Measurements from ENCODE around the gene TP53AIP1. TPM values are rescaled to one million over a fixed set of nuclear protein-coding genes. Genes with fewer than 3 reads are reported as not detected.

The TP53AIP1 gene
- total and polyA plus RNA-seq, 5 donors from 2014 or later, result not detected

GRCh38 chr11:128937480-128937879 is 5.2 kb downstream of the TP53AIP1 start:
- H3K4me3 ChIP-seq (ENCODE audit: low read depth, low read length), result no peak overlapping the region

GRCh38 chr11:128936606-128937251 is 5.9 kb downstream of the TP53AIP1 start:
- no peak for ATAC-seq (ENCODE audit: low read depth in 2 of 2)
- no peaks in the 10 kb centered on the region for H3K4me1 ChIP-seq (ENCODE audit: control insufficient read depth, insufficient read depth, low read length, poor library complexity, severe bottlenecking)
- DNase-seq, result no peak

More at GRCh38 chr11:128937480-128937879, 5.2 kb downstream of the TP53AIP1 start:
- no peaks in the 10 kb centered on the region for H3K4me1 Mint-ChIP-seq
- H3K27me3 Mint-ChIP-seq, result no peaks in the 10 kb centered on the region
- no peaks in the 10 kb centered on the region for H3K4me1 ChIP-seq (ENCODE audit: control insufficient read depth, insufficient read depth, low read length, poor library complexity, severe bottlenecking)
- no peak overlapping the region for H3K27ac Mint-ChIP-seq
- H3K27me3 ChIP-seq (ENCODE audit: control insufficient read depth, insufficient read depth, low read length), result no peaks in the 10 kb centered on the region
- no peaks in the 10 kb centered on the region for H3K36me3 Mint-ChIP-seq
- H3K9me3 Mint-ChIP-seq, result peaks cover 0 to 2% (median 0%) of the 10 kb centered on the region in 7 donors
- no peaks in the 10 kb centered on the region for H3K9me3 ChIP-seq (ENCODE audit: control insufficient read depth in 2 of 2, low read length in 2 of 2)
- ATAC-seq (ENCODE audit: low read depth in 2 of 2) (no peak), DNase-seq (no peak)
- H3K27ac ChIP-seq (ENCODE audit: insufficient read depth, low read length, poor library complexity, severe bottlenecking), result no peak overlapping the region
- no peaks in the 10 kb centered on the region for H3K36me3 ChIP-seq (ENCODE audit: control insufficient read depth, insufficient read depth, low read length)
- no peak overlapping the region for H3K4me3 Mint-ChIP-seq

GRCh38 chr11:128934926-128935325 is 7.7 kb downstream of the TP53AIP1 start:
- no peak for ATAC-seq (ENCODE audit: low read depth in 2 of 2)
- no peak overlapping the region for H3K27ac Mint-ChIP-seq

More at GRCh38 chr11:128936606-128937251, 5.9 kb downstream of the TP53AIP1 start:
- H3K27me3 Mint-ChIP-seq, result no peaks in the 10 kb centered on the region
- H3K27ac Mint-ChIP-seq, result no peak overlapping the region
- no peaks in the 10 kb centered on the region for H3K4me1 Mint-ChIP-seq
- H3K9me3 ChIP-seq (ENCODE audit: control insufficient read depth in 2 of 2, low read length in 2 of 2), result no peaks in the 10 kb centered on the region
- H3K27ac ChIP-seq (ENCODE audit: insufficient read depth, low read length, poor library complexity, severe bottlenecking), result no peak overlapping the region
- no peaks in the 10 kb centered on the region for H3K27me3 ChIP-seq (ENCODE audit: control insufficient read depth, insufficient read depth, low read length)
- no peak overlapping the region for H3K4me3 Mint-ChIP-seq
- no peaks in the 10 kb centered on the region for H3K36me3 ChIP-seq (ENCODE audit: control insufficient read depth, insufficient read depth, low read length)
- peaks cover 0 to 2% (median 0%) of the 10 kb centered on the region in 7 donors for H3K9me3 Mint-ChIP-seq
- no peak overlapping the region for H3K4me3 ChIP-seq (ENCODE audit: low read depth, low read length)
- H3K36me3 Mint-ChIP-seq, result no peaks in the 10 kb centered on the region

GRCh38 chr11:128934351-128934750 is 8.3 kb downstream of the TP53AIP1 start:
- Histone ChIP-seq H3K9me3 (ENCODE audit: control insufficient read depth in 2 of 2, low read length in 2 of 2) (no peaks in the 10 kb centered on the region), H3K36me3 (ENCODE audit: control insufficient read depth, insufficient read depth, low read length) (no peaks in the 10 kb centered on the region), H3K4me1 (ENCODE audit: control insufficient read depth, insufficient read depth, low read length, poor library complexity, severe bottlenecking) (no peaks in the 10 kb centered on the region), H3K27me3 (ENCODE audit: control insufficient read depth, insufficient read depth, low read length) (no peaks in the 10 kb centered on the region), H3K27ac (ENCODE audit: insufficient read depth, low read length, poor library complexity, severe bottlenecking) (no peak overlapping the region), H3K4me3 (ENCODE audit: low read depth, low read length) (no peak overlapping the region)
- no peak overlapping the region for H3K27ac Mint-ChIP-seq
- DNase-seq, result no peak
- H3K4me3 Mint-ChIP-seq, result no peak overlapping the region
- ATAC-seq (ENCODE audit: low read depth in 2 of 2), result no peak
- H3K4me1 Mint-ChIP-seq, result peaks cover 0 to 6% (median under 1%) of the 10 kb centered on the region in 4 donors
- no peaks in the 10 kb centered on the region for H3K36me3 Mint-ChIP-seq
- H3K9me3 Mint-ChIP-seq, result peaks cover 0 to 2% (median 0%) of the 10 kb centered on the region in 7 donors
- no peaks in the 10 kb centered on the region for H3K27me3 Mint-ChIP-seq

More at GRCh38 chr11:128934926-128935325, 7.7 kb downstream of the TP53AIP1 start:
- H3K36me3 Mint-ChIP-seq, result no peaks in the 10 kb centered on the region
- no peak for DNase-seq
- no peaks in the 10 kb centered on the region for H3K27me3 ChIP-seq (ENCODE audit: control insufficient read depth, insufficient read depth, low read length)
- H3K4me3 Mint-ChIP-seq, result no peak overlapping the region
- H3K4me3 ChIP-seq (ENCODE audit: low read depth, low read length), result no peak overlapping the region
- no peaks in the 10 kb centered on the region for H3K4me1 ChIP-seq (ENCODE audit: control insufficient read depth, insufficient read depth, low read length, poor library complexity, severe bottlenecking)
- no peaks in the 10 kb centered on the region for H3K27me3 Mint-ChIP-seq
- no peaks in the 10 kb centered on the region for H3K36me3 ChIP-seq (ENCODE audit: control insufficient read depth, insufficient read depth, low read length)
- H3K4me1 Mint-ChIP-seq, result no peaks in the 10 kb centered on the region
- no peaks in the 10 kb centered on the region for H3K9me3 ChIP-seq (ENCODE audit: control insufficient read depth in 2 of 2, low read length in 2 of 2)
- H3K9me3 Mint-ChIP-seq, result peaks cover 0 to 2% (median 0%) of the 10 kb centered on the region in 7 donors
- no peak overlapping the region for H3K27ac ChIP-seq (ENCODE audit: insufficient read depth, low read length, poor library complexity, severe bottlenecking)

- Histone ChIP-seq H3K36me3 (ENCODE audit: control insufficient read depth, insufficient read depth, low read length) (no peaks in the 10 kb centered on the region), H3K27me3 (ENCODE audit: control insufficient read depth, insufficient read depth, low read length) (no peaks in the 10 kb centered on the region), H3K4me3 (ENCODE audit: low read depth, low read length) (no peak overlapping the region), H3K27ac (ENCODE audit: insufficient read depth, low read length, poor library complexity, severe bottlenecking) (no peak overlapping the region), H3K4me1 (ENCODE audit: control insufficient read depth, insufficient read depth, low read length, poor library complexity, severe bottlenecking) (no peaks in the 10 kb centered on the region), H3K9me3 (ENCODE audit: control insufficient read depth in 2 of 2, low read length in 2 of 2) (no peaks in the 10 kb centered on the region)
- no peak for ATAC-seq (ENCODE audit: low read depth in 2 of 2)
- Mint-ChIP-seq H3K9me3 (peaks cover 0 to 2% (median 0%) of the 10 kb centered on the region in 7 donors), H3K27me3 (no peaks in the 10 kb centered on the region), H3K4me3 (no peak overlapping the region), H3K27ac (peak overlapping the region in 1 of 3 donors; percentile 34), H3K36me3 (no peaks in the 10 kb centered on the region), H3K4me1 (peaks cover 0 to 9% (median 2%) of the 10 kb centered on the region in 4 donors)
- no peak for DNase-seq
Observed at GRCh38 chr11:128933481-128934178, 9.0 kb downstream of the TP53AIP1 start.

GRCh38 chr11:128931668-128932067 is 11.0 kb downstream of the TP53AIP1 start:
- H3K27ac ChIP-seq (ENCODE audit: insufficient read depth, low read length, poor library complexity, severe bottlenecking), result no peak overlapping the region
- H3K36me3 Mint-ChIP-seq, result no peaks in the 10 kb centered on the region
- no peaks in the 10 kb centered on the region for H3K36me3 ChIP-seq (ENCODE audit: control insufficient read depth, insufficient read depth, low read length)
- DNase-seq, result no peak
- peaks cover 0 to 17% (median 4%) of the 10 kb centered on the region in 4 donors for H3K4me1 Mint-ChIP-seq
- no peak overlapping the region for H3K27ac Mint-ChIP-seq
- no peak for ATAC-seq (ENCODE audit: low read depth in 2 of 2)
- H3K27me3 ChIP-seq (ENCODE audit: control insufficient read depth, insufficient read depth, low read length), result no peaks in the 10 kb centered on the region
- no peaks in the 10 kb centered on the region for H3K9me3 ChIP-seq (ENCODE audit: control insufficient read depth in 2 of 2, low read length in 2 of 2)
- no peak overlapping the region for H3K4me3 ChIP-seq (ENCODE audit: low read depth, low read length)
- H3K4me1 ChIP-seq (ENCODE audit: control insufficient read depth, insufficient read depth, low read length, poor library complexity, severe bottlenecking), result no peaks in the 10 kb centered on the region
- H3K9me3 Mint-ChIP-seq, result peaks cover 0 to 2% (median 0%) of the 10 kb centered on the region in 7 donors
- no peak overlapping the region for H3K4me3 Mint-ChIP-seq
- H3K27me3 Mint-ChIP-seq, result peaks cover 5% of the 10 kb centered on the region

- H3K27me3 ChIP-seq (ENCODE audit: control insufficient read depth, insufficient read depth, low read length), result no peaks in the 10 kb centered on the region
- no peak overlapping the region for H3K4me3 ChIP-seq (ENCODE audit: low read depth, low read length)
- H3K36me3 ChIP-seq (ENCODE audit: control insufficient read depth, insufficient read depth, low read length), result no peaks in the 10 kb centered on the region
- Mint-ChIP-seq H3K4me3 (no peak overlapping the region), H3K9me3 (peaks cover 0 to 2% (median 0%) of the 10 kb centered on the region in 7 donors), H3K4me1 (peaks cover 0 to 17% (median 4%) of the 10 kb centered on the region in 4 donors), H3K36me3 (no peaks in the 10 kb centered on the region), H3K27me3 (peaks cover 6% of the 10 kb centered on the region), H3K27ac (no peak overlapping the region)
- H3K9me3 ChIP-seq (ENCODE audit: control insufficient read depth in 2 of 2, low read length in 2 of 2), result no peaks in the 10 kb centered on the region
- H3K4me1 ChIP-seq (ENCODE audit: control insufficient read depth, insufficient read depth, low read length, poor library complexity, severe bottlenecking), result no peaks in the 10 kb centered on the region
- no peak overlapping the region for H3K27ac ChIP-seq (ENCODE audit: insufficient read depth, low read length, poor library complexity, severe bottlenecking)
- no peak for DNase-seq
- ATAC-seq (ENCODE audit: low read depth in 2 of 2), result no peak
Observed at GRCh38 chr11:128931066-128931465, 11.6 kb downstream of the TP53AIP1 start.

All from CD4-positive, CD25-positive, alpha-beta regulatory T cell (primary cell).